NCI-H510A (cell line): Measurements from ENCODE around the gene ALDH9A1.
"Not testable (repeated sequence)": the region's sequence is repeated elsewhere in the genome, so short reads cannot be mapped to it uniquely, and the experiment has no call there.

Experiments used
- DNase-seq: peaks from one replicate; lab custom pipeline; 2025; lab: John Stamatoyannopoulos, UW

ALDH9A1 gene

GRCh38 chr1:165645654-165646366, 52.6 kb downstream of the ALDH9A1 start:
- no peak for DNase-seq

DNA sequence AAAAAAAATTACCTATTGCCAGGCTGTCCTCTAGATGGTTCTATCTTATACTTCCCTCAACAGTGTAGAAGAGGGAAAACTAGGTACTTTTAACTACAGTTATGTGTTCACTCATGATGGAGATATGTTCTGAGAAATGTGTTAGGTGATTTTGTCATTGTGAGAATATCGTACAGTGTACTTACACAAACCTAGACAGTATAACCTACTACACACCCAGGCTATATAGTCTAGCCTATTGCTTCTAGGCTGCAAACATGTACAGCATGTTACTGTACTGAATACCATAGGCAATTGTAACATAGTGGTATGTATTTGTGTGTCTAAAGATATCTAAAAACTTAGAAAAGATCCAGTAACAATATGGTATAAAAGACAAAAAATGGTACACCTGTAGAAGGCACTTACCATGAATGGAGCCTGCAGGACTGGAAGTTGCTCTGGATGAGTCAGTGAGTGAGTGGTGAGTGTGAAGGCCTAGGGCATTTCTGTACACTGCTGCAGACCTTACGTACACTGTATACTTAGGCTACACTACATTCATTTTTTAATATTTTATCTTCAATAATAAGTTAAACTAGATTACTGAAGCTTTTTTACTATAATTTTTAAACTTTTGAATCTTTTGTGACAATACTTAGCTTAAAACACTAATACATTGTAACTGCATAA, 54.2 kb downstream of the ALDH9A1 start:
- no peak for DNase-seq

DNA sequence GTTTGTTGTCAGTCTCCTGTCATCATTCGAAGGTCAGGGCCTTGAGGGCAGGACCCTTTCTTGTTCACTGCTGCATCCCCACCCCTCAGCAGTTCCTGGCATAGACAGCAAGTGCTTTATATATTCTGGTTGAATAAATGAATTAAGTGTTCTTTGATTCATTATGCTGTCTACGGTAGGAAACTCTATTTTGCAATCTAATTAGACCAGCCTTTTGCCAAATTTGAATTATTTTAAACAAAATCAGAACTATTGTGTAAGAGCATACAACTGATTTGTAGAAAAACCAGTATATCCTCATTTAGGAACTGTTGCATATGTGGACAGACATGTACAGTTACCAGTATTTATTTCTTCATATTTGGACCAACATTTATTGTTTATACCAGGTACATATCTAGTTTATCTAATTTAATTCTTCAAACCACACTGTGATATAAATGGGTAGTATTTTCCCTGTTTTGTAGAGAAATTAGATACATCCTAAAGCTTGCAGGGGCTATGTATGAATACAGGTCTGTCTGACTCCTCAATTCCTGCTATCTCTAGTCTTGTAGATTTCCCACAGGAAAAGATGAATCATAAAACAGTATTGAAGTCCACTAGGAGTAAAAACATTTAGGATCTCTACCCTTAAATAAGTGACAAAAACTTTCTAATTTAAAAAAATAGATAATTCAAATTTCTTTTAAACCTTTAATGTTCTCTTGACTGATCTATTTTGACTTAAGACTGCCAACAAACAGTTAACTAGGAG, 57.0 kb downstream of the ALDH9A1 start:
- DNase-seq, result no peak

- no peak for DNase-seq
Observed at GRCh38 chr1:165639821-165640623, 58.3 kb downstream of the ALDH9A1 start.

DNA sequence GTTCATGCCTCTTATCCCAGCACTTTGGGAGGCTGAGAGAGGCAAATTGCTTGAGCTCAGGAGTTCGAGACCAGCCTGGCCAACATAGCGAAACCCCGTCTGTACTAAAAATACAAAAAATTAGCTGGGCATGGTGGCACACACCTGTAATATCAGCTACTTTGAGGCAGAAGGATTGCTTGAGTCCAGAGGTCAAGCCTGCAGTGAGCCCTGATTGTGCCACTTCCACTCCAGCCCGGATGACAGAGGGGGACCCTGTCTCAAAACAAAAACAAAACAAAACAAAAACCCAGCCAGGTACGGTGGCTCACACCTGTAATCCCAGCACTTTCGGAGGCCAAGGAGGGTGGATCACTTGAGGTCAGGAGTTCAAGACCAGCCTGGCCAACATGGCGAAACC, 60.2 kb downstream of the ALDH9A1 start:
- DNase-seq, result not testable (repeated sequence)

GRCh38 chr1:165637427-165637826, 60.9 kb downstream of the ALDH9A1 start:
- DNase-seq, result no peak

GRCh38 chr1:165635823-165636222, 62.5 kb downstream of the ALDH9A1 start:
- DNase-seq, result no peak

- DNase-seq, result no peak
Observed at GRCh38 chr1:165635329-165635728, 63.0 kb downstream of the ALDH9A1 start.

- DNase-seq, result no peak
Observed at GRCh38 chr1:165634154-165634921, 64.0 kb downstream of the ALDH9A1 start.

DNA sequence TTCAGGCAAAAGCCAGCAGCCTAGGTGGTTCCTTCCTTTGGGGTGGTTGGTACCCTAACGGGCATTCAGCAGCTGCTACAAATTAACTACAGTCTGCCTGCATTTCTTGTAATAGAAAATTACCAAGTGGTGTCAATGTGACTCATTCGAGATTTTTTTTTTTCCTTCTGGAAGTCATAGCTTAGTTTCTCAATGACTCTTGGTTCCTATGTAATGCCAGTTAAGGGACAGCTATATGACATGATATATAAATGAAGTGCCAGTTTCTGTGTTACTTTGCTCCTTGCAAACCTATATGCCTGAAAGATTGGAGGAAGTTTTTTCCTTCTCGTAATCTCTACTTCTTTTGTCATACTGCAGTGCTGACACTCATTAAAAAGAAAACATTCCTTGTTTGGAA, 64.7 kb downstream of the ALDH9A1 start:
- no peak for DNase-seq

- DNase-seq, result no peak
Observed at GRCh38 chr1:165632491-165632890, 65.9 kb downstream of the ALDH9A1 start.

DNA sequence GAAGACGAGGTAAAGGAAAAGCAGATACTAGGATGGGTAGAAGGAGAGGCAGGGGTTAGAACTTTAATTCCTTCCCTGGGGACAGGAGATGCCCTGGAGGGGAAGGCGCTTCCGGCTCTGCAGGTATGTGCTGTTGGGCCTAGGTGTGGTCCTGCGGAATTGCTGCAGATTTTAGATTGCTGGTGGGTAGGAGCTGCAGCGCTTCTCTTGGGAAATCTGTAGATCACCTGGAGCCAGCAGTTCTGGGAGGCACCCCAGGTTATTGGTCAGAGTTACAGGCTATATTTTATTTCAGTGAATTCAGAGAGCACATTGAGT, 66.3 kb downstream of the ALDH9A1 start:
- DNase-seq, result no peak

DNA sequence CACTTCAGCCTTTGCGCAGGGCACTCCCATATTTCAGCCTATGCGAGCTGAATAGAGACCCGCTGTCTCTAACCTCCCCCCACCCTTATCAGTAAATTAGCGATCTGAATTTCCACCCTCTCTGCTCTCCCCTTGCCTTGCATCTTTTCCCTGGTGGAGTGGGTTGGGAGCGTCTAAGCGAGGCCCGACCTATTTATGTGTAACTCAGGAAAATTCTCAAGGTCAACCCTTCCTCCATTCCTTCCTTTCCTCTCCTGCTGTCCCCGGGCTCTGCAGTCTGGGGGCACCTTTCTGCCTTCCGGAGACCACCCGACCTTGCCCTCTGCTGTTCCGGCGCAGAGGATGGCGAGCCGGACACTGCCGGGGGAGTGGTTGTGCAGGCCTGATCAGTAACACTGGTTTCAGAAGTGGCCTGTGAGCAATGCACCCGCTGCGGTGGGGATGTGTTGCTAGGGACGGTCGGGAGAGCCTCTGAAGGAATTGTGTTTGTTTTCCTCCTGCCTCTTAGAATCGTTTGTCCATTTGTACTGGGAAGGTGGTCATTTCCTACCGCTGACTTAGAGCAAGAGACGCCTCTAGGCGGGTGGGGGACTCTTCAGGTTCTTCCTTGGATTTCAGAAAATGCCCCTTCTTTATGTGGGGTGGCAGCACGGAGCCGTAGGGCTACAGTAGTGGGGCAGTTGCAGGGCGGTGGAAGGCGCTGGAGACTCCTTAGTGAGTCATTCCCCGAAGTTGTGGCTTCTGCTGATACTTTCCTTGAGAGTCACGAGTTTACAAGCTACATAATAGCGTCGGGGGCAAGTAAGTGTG, 66.8 kb downstream of the ALDH9A1 start:
- DNase-seq, result peak; percentile 16

DNA sequence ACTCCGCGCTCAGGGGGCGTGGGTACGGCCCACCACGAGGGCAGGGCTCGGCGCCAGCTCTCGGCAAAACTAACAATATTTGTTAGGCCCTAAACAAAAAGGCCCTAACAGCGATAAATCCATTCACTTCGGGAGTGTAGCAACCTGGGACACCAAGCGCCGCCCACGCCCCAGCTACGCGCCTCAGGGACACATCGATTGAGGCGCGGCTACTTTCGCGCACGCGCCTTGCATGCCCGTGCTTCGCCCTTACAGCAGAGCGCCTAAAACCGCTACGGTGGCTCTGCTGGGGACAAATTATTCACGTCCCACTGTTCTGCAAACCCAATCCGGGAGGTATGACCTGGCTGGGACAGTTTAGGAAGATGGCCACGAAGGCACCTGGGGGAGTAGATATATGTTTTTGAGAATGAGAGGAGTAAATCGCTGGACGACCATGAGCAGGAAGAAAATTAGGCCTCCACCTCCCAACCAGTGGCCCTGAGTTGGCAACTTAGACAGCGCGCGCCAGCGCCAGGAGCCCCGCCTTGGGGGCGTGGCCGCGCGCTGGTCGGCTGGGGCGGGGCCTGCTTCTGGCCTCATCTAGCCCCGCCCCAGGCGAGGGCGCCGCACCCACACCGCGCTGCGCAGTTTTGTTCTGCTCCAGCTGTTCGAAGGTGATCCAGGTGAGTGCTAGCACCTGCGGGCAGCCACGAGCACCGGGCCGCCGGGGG, 67.6 kb downstream of the ALDH9A1 start, which contains the start of gene MGST3:
Gene MGST3 (plus strand): TSS at position 606 of the 713 bp plus-strand sequence. CDS start 18,614 bp downstream, outside the sequence.
- DNase-seq, result peak; percentile 95

GRCh38 chr1:165629848-165630628, 68.3 kb downstream of the ALDH9A1 start:
- peak; percentile 51 for DNase-seq

DNA sequence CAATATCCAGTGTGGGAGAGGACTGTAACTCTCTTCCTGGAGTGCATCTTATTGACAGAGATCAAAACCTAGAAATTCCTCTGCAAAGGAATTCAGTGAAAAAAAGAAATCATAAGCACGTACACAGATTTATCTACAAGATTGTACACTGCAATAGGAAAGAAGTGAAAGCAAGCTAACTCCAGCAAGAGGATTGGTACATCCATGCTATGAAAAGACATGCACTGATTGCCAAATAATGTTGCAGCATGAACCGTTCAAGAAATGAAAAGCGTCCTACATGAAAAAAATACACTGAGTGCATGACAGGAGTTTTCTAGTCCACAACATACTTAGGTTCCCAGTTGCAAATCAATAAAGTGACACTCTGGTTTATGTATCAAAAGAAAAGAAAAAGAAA, 69.2 kb downstream of the ALDH9A1 start:
- no peak for DNase-seq

GRCh38 chr1:165628147-165628822, 70.1 kb downstream of the ALDH9A1 start:
- no peak for DNase-seq

GRCh38 chr1:165624441-165624840, 73.9 kb downstream of the ALDH9A1 start:
- no peak for DNase-seq
